ENCODE data around the gene RBMS3.

GRCh38 chr3:29701326-29701983, 420.6 kb downstream of the RBMS3 start:
- TF ChIP-seq CTCF (conservative IDR thresholded peaks at IDR 0.05 in 1 of 2, IDR thresholded peaks at IDR 0.05 in 1 of 2; ENCODE audit: low read depth in 1 of 2, low read length in 2 of 2) (no peak), EZH2 (IDR thresholded peaks at IDR 0.05; ENCODE audit: low read length, missing control alignments) (no peak)
